Brain microvascular endothelial cell (primary cell): Measurements from ENCODE around the gene RPL38.

ENCODE experiments used
- DNase-seq: peaks from one replicate; pipeline ENCODE4 v3.0.0-alpha.2; 2020
- H3K27ac ChIP-seq: fragments of 250-450 bp; sonication (Bioruptor Pico); 2 replicates; pipeline ENCODE4 v1.5.1; 2020; ENCODE audit warnings: mild to moderate bottlenecking, moderate library complexity
- H3K27me3 ChIP-seq: fragments of 250-450 bp; sonication (Bioruptor Pico); replicated peaks from 2 replicates; pipeline ENCODE4 v1.5.1; 2020; ENCODE audit warnings: mild to moderate bottlenecking
- H3K36me3 ChIP-seq: fragments of 250-450 bp; sonication (Bioruptor Pico); replicated peaks from 2 replicates; pipeline ENCODE4 v1.5.1; 2020; ENCODE audit warnings: mild to moderate bottlenecking
- H3K4me3 ChIP-seq: 2 replicates; pipeline ENCODE4 v1.5.1; 2011; ENCODE audit warnings: low read depth, mild to moderate bottlenecking, control low read depth, low read length, moderate library complexity
- CTCF ChIP-seq: IDR thresholded peaks from 2 replicates; pipeline ENCODE4 v1.5.1; 2011; ENCODE audit warnings: low read depth, mild to moderate bottlenecking, moderate library complexity, low read length, control low read depth, inconsistent platforms; ENCODE audit errors: missing control alignments
- in situ Hi-C: cut with HindIII; loops from 2 replicates; pipeline ENCODE4 v1.10.0; 2017; ENCODE audit warnings: low sequenced_read_pairs, low pct_ligation_motif_present

RPL38 gene

DNA sequence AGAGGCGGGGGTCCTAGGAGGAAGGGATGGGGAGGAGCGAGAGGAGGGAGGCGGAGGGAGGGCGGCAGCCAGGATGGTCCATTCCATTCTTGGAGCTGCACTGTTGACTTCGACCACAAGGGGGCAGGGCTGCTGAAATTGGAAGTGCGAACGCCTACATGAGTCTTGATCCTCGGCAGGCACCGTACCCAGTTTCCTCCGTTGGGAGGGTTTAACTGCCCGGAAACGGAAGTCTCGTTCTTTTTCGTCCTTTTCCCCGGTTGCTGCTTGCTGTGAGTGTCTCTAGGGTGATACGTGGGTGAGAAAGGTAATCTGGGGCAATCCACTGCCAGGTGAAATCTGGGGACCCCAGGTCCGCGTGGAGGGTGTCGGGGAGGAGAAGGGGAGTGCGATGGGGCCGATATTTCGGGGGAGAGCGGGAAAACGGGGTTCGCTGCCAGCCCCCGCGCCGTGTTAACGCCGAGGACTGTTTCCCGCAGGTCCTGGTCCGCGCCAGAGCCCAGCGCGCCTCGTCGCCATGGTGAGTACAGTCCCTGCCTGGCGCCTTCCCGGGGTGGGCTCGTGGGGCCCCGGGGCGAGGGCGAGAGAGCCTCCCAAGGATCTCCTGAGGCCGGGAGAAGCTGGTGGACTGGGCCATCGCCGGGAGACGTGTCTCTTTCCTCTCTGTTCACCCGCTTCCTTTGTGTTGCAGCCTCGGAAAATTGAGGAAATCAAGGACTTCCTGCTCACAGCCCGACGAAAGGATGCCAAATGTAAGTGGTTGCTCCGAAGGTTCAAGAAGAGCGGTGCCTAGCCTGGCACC is at the start of gene RPL38:
TSS of gene RPL38 (plus strand) at position 240 of the 802 bp plus-strand sequence. CDS start at position 518, 278 bp downstream.
- TF ChIP-seq CTCF = peak; percentile 98
- Histone ChIP-seq H3K4me3 (peak within 1 kb of the TSS; percentile 96), H3K27me3 (peaks cover 11% of the 10 kb centered on the region), H3K36me3 (peaks cover 45% of the 10 kb centered on the region), H3K27ac (peak within 1 kb of the TSS; percentile 86)
- peak; percentile 97 for DNase-seq
- in situ Hi-C loops = no loop called here

GRCh38 chr17:74153821-74154430 is 49.6 kb upstream of the RPL38 start:
- TF ChIP-seq CTCF = no peak
- no peaks in the 10 kb centered on the region for H3K27me3 ChIP-seq
- DNase-seq = no peak
- no peak overlapping the region for H3K4me3 ChIP-seq
- H3K27ac ChIP-seq = no peak overlapping the region
- in situ Hi-C loops = no loop called here
- no peaks in the 10 kb centered on the region for H3K36me3 ChIP-seq

- no peak for DNase-seq
- no peak for TF ChIP-seq CTCF
- in situ Hi-C loops = no loop called here
- Histone ChIP-seq H3K4me3 (no peak overlapping the region), H3K27ac (no peak overlapping the region), H3K27me3 (no peaks in the 10 kb centered on the region), H3K36me3 (no peaks in the 10 kb centered on the region)
These were observed 46.6 kb upstream of the RPL38 start for GRCh38 chr17:74156878-74157277.

DNA sequence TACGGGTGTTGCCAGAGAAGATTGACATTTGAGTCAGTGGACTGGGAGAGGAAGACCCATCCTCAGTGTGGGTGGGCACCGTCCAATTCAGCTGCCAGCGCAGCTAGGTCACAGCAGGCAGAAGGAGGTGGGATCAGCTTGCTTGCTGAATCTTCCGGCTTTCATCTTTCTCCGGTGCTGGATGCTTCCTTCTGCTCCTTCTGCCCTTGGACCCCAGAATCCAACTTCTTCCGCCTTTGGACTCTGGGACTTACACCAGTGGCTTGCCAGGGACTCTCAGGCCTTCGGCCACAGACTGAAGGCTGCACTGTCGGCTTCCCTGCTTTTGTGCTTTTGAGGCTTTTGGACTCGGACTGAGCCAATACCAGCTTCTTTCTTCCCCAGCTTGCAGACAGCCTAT is 46.1 kb upstream of the RPL38 start:
- in situ Hi-C loops = no loop called here
- DNase-seq = no peak
- Histone ChIP-seq H3K4me3 (no peak overlapping the region), H3K36me3 (no peaks in the 10 kb centered on the region), H3K27ac (no peak overlapping the region), H3K27me3 (no peaks in the 10 kb centered on the region)
- no peak for TF ChIP-seq CTCF

DNA sequence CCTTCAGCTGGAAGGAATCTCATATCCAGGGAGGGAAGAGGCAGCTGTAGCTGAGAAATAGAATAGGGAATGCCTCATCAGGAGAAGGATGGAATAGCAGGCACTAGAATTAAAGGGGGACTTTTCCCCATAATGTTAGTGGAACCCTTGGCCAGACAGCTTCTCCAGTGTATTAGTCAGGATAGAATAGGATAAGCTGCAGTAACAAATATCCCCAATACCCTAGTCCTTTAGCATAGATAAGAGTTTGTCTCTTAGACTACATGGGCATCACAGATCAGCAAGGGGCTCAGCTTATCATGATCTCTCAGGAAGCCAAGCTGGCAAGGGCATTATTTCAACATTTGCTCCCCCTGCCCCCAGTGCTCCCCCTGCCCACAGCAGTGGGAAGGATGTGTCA is 44.7 kb upstream of the RPL38 start:
- no peak overlapping the region for H3K4me3 ChIP-seq
- no peak overlapping the region for H3K27ac ChIP-seq
- no peaks in the 10 kb centered on the region for H3K27me3 ChIP-seq
- in situ Hi-C loops = no loop called here
- H3K36me3 ChIP-seq = no peaks in the 10 kb centered on the region
- TF ChIP-seq CTCF = no peak
- DNase-seq = no peak
